Measurements from ENCODE around the gene ELOF1.
A peak's percentile ranks its signal among the peaks of the same experiment; 100 is the strongest.

Gene ELOF1

GRCh38 chr19:11530432-11530831 is 28.6 kb downstream of the ELOF1 start:
- Histone ChIP-seq H3K27ac (peak overlapping the region; percentile 39), H3K4me1 (peaks cover 5% of the 10 kb centered on the region), H3K27me3 (ENCODE audit: control insufficient read depth, insufficient read depth, low read length) (no peaks in the 10 kb centered on the region), H3K36me3 (ENCODE audit: control insufficient read depth, insufficient read depth, low read length) (no peaks in the 10 kb centered on the region), H3K79me2 (peaks cover 29% of the 10 kb centered on the region), H3K4me2 (ENCODE audit: low read length) (no peak overlapping the region), H3K9ac (no peak overlapping the region), H2AFZ (peak overlapping the region; percentile 69), H3K9me3 (ENCODE audit: control insufficient read depth, low read length) (no peaks in the 10 kb centered on the region), H3K4me3 (ENCODE audit: low read depth, low read length) (no peak overlapping the region)
- TF ChIP-seq CTCF (IDR thresholded peaks at IDR 0.05) = peak; percentile 42

- Histone ChIP-seq H3K9ac (peak within 1 kb of the TSS; percentile 67), H3K4me3 (ENCODE audit: low read depth, low read length) (peak within 1 kb of the TSS; percentile 89), H3K27ac (peak within 1 kb of the TSS; percentile 93), H3K79me2 (peaks cover 31% of the 10 kb centered on the region), H2AFZ (peak within 1 kb of the TSS; percentile 74), H3K4me2 (ENCODE audit: low read length) (peak within 1 kb of the TSS; percentile 82), H3K36me3 (ENCODE audit: control insufficient read depth, insufficient read depth, low read length) (no peaks in the 10 kb centered on the region), H3K9me3 (ENCODE audit: control insufficient read depth, low read length) (no peaks in the 10 kb centered on the region), H3K4me1 (peaks cover 5% of the 10 kb centered on the region), H3K27me3 (ENCODE audit: control insufficient read depth, insufficient read depth, low read length) (no peaks in the 10 kb centered on the region)
- TF ChIP-seq CTCF (IDR thresholded peaks at IDR 0.05) = no peak
Measured at GRCh38 chr19:11528551-11529341, 30.3 kb downstream of the ELOF1 start, which contains the start of gene ECSIT. ECSIT (minus strand) TSS chr19:11529134; CDS start chr19:11519170, 9,964 bp downstream.

DNA sequence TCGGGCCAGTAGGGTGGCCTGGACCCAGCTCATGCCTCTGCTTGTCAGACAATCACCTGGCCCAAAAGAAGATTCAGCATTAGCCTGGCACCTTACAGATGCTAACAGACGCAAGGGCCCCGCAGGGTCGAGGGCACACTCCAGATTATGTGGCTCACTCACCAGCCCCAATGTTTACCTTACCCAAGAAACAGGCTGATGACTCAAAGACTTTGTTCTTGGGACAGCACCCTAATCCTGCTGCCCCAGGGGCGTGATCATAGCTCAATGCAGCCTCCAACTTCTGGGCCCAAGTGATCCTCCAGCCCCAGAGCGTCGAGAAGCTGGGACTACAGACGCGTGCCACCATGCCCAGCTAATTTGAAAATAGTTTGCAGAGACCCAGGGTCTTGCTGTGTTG is 39.9 kb downstream of the ELOF1 start:
- H3K4me3 ChIP-seq (ENCODE audit: low read depth, low read length) = no peak overlapping the region

GRCh38 chr19:11513946-11514345 is 45.1 kb downstream of the ELOF1 start:
- no peaks in the 10 kb centered on the region for H3K4me1 ChIP-seq
- H3K9ac ChIP-seq = no peak overlapping the region
- H3K9me3 ChIP-seq (ENCODE audit: control insufficient read depth, low read length) = no peaks in the 10 kb centered on the region
- no peak for TF ChIP-seq CTCF (IDR thresholded peaks at IDR 0.05)
- H2AFZ ChIP-seq = no peak overlapping the region
- H3K4me3 ChIP-seq (ENCODE audit: low read depth, low read length) = no peak overlapping the region
- no peaks in the 10 kb centered on the region for H3K27me3 ChIP-seq (ENCODE audit: control insufficient read depth, insufficient read depth, low read length)
- peaks cover 2% of the 10 kb centered on the region for H3K79me2 ChIP-seq
- H3K4me2 ChIP-seq (ENCODE audit: low read length) = no peak overlapping the region
- no peaks in the 10 kb centered on the region for H3K36me3 ChIP-seq (ENCODE audit: control insufficient read depth, insufficient read depth, low read length)
- no peak overlapping the region for H3K27ac ChIP-seq

More for the DNA sequence above, 39.9 kb downstream of the ELOF1 start:
- H3K27me3 ChIP-seq (ENCODE audit: control insufficient read depth, insufficient read depth, low read length) = no peaks in the 10 kb centered on the region
- TF ChIP-seq CTCF (IDR thresholded peaks at IDR 0.05) = no peak
- H3K4me1 ChIP-seq = no peaks in the 10 kb centered on the region
- H3K9ac ChIP-seq = no peak overlapping the region
- H3K4me2 ChIP-seq (ENCODE audit: low read length) = no peak overlapping the region
- no peaks in the 10 kb centered on the region for H3K9me3 ChIP-seq (ENCODE audit: control insufficient read depth, low read length)
- no peaks in the 10 kb centered on the region for H3K36me3 ChIP-seq (ENCODE audit: control insufficient read depth, insufficient read depth, low read length)
- no peak overlapping the region for H2AFZ ChIP-seq
- peaks cover 5% of the 10 kb centered on the region for H3K79me2 ChIP-seq
- no peak overlapping the region for H3K27ac ChIP-seq

- Histone ChIP-seq H3K4me2 (ENCODE audit: low read length) (no peak overlapping the region), H3K4me3 (ENCODE audit: low read depth, low read length) (no peak overlapping the region), H3K36me3 (ENCODE audit: control insufficient read depth, insufficient read depth, low read length) (no peaks in the 10 kb centered on the region), H3K79me2 (no peaks in the 10 kb centered on the region), H2AFZ (no peak overlapping the region), H3K4me1 (no peaks in the 10 kb centered on the region), H3K9me3 (ENCODE audit: control insufficient read depth, low read length) (no peaks in the 10 kb centered on the region), H3K9ac (no peak overlapping the region), H3K27me3 (ENCODE audit: control insufficient read depth, insufficient read depth, low read length) (no peaks in the 10 kb centered on the region), H3K27ac (no peak overlapping the region)
- TF ChIP-seq CTCF (IDR thresholded peaks at IDR 0.05) = no peak
Measured at GRCh38 chr19:11510444-11510843, 48.6 kb downstream of the ELOF1 start.
